Fibroblast of lung (primary cell): ENCODE data around the gene HMGA1.

Experiments used
- EZH2 ChIP-seq: IDR thresholded peaks from 2 replicates; pipeline ENCODE4 v1.5.1; 2012; ENCODE audit warnings: low read length, control low read depth, mild to moderate bottlenecking; ENCODE audit errors: missing control alignments
- TF ChIP-seq, protein P1 (sequence below), 2 donors: IDR thresholded peaks in 1 of 2; conservative IDR thresholded peaks in 1 of 2; 1 replicate in 1 of 2; 2 replicates in 1 of 2; pipeline ENCODE4 v1.5.1; 2011 to 2012; ENCODE audit warnings: low read length in 2 of 2, control low read depth in 1 of 2, inconsistent platforms in 1 of 2, low read depth in 1 of 2, mild to moderate bottlenecking in 1 of 2

DNA sequence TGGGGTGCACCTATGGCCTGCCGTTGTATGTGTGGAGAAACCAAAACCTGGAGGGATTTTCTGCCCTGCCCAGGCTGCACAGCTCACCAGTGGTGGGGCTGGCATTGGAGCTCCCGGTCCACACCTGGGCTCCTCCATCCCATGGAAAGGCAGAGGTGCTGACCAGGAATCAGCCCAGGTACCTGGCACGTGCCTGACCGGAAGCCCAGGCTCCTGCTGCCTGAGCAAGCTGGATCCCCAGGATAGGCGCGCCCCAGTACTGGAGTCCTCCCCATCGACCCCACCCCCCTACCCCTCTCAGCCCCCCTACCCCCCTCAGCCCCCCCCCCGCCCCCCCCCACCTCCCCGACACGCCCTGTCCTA is 39.9 kb upstream of the HMGA1 start:
- no peak for TF ChIP-seq EZH2
- TF ChIP-seq, protein P1, sequence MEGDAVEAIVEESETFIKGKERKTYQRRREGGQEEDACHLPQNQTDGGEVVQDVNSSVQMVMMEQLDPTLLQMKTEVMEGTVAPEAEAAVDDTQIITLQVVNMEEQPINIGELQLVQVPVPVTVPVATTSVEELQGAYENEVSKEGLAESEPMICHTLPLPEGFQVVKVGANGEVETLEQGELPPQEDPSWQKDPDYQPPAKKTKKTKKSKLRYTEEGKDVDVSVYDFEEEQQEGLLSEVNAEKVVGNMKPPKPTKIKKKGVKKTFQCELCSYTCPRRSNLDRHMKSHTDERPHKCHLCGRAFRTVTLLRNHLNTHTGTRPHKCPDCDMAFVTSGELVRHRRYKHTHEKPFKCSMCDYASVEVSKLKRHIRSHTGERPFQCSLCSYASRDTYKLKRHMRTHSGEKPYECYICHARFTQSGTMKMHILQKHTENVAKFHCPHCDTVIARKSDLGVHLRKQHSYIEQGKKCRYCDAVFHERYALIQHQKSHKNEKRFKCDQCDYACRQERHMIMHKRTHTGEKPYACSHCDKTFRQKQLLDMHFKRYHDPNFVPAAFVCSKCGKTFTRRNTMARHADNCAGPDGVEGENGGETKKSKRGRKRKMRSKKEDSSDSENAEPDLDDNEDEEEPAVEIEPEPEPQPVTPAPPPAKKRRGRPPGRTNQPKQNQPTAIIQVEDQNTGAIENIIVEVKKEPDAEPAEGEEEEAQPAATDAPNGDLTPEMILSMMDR (conservative IDR thresholded peaks at IDR 0.05 in 1 of 2, IDR thresholded peaks at IDR 0.05 in 1 of 2; ENCODE audit: low read depth in 1 of 2, low read length in 2 of 2): no peak
